HG02840 (cell line): Measurements from ENCODE around the gene GPR83.
"Not testable (repeated sequence)": the region's sequence is repeated elsewhere in the genome, so short reads cannot be mapped to it uniquely, and the experiment has no call there.

Source experiments
- ATAC-seq: cut with Tn5 transposase; IDR thresholded peaks from one replicate; pipeline ENCODE4 v1.9.1; 2021; ENCODE audit warnings: mild to moderate bottlenecking, moderate library complexity, moderate number of reproducible peaks; ENCODE audit not compliant: unreplicated experiment, low FRiP score

GPR83 gene

DNA sequence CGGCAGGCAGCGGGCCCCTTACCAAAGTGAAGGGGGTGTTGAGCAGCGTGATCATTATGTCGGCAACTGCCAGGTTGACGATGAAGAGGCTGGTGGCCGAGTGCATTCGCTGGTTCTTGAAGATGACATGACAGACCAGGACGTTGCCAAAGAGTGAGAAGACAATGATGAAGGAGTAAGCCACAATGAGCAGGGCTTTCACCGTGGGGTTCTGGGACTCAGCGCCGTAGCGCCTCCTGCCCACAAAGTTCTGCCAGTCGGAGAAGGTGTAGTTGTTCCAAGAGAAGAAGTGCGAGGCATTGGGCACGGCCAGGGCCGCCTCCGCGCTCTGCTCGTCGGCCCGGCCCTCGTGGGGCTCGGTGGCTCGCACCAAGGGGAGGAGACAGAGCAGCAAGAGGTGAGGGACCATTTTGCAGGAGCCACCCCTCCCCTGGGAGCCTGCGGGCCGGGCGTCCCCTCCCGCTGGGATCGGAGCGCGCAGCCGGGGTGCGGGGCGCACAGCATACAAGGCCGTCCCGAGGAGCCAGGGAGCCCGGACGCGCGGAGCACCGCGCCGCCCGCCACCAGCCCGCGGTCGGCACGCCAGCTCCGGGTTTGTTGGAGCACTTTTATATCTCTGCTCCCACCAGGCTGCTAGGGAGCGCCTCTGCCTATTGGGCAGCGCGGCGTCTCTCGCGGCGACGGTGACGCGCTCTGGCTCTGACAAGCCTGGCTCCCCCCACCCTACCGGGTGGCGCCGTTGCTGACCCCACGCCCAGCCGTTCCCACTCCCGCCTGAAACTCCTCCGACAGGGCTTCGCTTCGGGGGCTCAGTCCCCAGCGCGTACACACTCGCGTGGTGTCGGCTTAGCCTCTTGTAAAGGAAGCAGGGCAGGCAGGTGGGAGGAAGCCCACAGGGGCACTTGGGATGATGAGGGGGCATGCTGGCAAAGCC lies at the start of gene GPR83:
Gene GPR83, minus strand, starts transcription at position 581 of the 934 bp plus-strand sequence. Its CDS starts 172 bp downstream, at position 409.
- ATAC-seq: no peak

DNA sequence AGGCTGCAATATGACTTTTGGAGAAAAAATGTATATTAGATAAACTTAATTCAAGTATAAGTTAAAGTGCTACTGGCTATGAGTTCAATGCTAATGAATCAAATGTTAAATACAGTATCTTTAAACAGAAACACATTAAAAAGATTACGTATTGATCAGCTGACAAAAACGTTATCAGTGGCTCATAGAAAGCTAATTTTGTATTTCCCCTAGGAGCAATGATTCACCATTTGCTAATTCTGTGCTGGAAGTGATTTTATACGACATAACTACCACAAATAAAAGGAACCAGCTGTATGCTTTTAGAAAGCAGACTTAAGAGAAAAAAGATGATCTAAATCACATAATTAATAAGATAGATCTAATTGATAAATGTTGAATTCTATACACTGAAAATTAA lies 48.8 kb upstream of the GPR83 start:
- no peak for ATAC-seq

DNA sequence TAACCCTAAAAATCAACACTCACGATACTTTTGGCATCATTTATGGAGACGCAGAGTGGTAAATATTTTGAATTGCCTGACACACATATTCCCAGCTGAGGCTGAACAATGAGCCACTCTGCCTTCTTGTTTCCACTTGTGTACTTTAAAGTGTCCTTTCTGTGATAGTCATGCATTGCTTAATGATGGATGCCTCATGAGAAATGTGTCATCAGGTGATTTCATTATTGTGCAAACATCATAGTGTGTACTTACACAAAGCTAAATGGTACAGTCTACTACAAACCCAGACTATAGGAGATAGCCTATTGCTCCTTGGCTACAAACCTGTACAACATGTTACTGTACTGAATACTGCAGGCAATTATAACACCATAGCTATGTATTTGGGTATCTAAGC lies 48.2 kb upstream of the GPR83 start:
- ATAC-seq: no peak

DNA sequence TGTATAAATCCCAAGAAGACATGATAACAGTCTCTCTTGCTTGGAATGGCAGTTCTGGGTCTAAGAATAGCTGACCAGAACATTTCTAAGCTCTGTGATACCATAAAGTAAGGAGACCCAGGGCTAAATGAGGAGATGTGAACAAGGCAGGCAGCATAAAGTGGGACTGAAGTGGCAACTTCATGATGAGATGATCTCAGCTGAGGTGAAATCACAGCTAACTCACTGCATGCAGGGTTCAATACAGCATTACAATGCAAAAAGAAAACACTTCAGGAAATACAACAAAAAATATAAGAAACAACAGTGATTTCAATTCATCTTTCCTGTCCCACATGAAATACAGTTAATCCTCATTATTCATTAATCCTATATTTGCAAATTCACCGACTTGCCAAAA lies 47.8 kb upstream of the GPR83 start:
- ATAC-seq: no peak

DNA sequence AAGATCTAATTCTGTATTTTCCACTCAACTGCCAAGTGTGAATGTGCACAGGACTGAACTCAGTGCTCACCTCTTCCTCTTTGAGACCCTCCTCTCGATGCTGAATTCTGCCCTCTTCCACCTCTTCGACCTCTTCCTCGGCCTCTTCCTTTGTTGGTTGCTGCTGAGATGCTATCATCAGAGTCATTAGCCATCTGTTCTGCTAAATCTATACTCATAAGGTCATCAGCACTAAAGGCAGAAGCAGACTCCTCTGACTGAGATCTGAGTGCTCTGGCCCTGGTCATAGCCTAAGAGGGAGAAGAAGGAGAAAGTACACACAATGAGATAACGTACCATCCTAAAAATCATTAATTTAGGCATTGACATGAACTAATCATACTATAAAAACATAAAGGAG lies 45.9 kb upstream of the GPR83 start:
- ATAC-seq: no peak

DNA sequence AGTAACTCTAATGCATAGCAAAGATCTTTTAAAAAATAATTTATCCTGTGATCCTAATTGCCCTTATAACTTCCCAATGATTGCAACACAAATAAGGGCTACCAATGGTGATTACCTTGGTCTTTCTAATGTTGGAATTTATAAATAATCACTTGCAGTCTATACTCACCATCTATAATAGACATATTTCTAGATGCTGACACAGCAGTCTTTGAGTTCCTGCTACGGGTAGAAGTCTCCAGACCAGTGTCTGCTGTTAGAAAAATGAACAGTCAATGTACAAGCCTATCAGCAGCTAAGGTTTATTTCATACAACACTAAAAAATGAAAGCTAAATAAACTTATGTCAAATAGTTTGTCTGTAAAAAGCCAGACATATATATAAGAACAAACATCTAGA lies 44.4 kb upstream of the GPR83 start:
- no peak for ATAC-seq

DNA sequence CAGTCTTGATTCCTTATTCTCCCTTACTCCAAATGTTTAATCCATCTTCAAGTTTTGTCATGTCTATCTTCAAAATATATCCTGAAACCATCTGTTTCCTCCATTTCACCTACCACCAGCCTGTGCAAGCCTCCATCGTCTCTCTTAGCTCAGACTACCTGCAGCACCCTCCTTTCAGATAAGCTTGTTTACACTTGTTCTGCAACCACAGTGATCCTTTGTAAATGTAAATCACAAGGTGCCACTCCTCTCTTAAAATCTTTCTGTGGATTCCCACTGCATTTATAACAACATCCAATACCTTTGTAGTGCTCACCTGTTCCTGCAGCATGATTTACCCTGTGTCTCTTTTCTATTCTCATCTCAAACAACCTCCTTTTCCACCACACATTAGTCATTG lies 31.8 kb upstream of the GPR83 start:
- no peak for ATAC-seq

DNA sequence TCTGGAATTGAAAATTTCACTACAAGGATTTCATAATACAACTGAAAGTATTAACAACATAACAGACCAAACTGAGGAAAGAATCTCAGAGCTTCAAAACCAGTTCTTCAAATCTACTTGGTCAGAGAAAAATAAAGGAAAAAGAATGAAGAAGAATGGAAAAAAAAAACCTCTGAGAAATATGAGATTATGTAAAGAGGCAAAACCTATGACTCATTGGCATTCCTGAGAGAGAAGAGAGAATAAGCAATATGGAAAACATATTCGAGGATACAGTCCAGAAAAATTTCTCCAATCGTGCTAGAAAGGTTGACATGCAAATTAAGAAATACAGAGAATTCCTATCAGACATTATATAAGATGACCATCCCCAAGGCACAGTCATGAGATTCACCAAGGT lies 23.4 kb upstream of the GPR83 start:
- ATAC-seq: no peak

DNA sequence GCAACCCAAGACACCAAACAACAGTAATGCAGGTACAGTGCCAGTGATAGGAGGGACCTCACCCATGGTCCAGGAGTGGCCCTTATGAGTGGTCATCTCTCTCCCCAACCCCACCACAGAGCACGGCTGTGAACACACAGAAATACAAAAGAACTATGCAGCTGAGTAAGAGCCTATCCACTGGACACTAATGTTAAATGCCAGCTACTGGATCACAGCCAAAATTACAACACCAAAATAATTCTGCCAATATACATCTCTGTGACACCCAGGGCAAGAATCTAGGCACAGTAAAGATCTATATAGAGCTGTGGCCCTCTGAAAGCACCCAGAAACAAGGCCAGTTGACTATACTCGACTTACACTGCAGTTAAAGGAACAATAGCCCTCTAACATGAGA lies 22.8 kb upstream of the GPR83 start:
- ATAC-seq: no peak

DNA sequence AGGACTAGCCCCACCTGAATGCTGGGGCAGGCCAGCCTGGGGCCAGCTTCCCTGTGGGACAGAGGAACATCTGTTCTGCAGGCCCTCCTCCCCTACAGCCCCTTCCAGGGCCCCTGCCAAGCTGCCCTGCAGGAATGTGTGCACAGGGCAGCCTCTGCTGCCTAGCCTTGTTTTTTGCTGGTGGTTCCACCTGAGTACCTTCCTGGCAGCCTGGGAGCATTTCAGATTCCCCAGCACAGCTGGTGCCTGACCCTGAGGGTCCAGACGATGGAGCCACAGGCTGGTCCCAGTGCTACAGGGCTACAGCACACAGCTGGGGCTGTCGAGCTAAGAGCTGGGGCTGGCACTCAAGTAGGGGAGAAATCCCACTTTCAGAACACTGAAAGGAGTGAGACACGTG lies 22.3 kb upstream of the GPR83 start:
- no peak for ATAC-seq

DNA sequence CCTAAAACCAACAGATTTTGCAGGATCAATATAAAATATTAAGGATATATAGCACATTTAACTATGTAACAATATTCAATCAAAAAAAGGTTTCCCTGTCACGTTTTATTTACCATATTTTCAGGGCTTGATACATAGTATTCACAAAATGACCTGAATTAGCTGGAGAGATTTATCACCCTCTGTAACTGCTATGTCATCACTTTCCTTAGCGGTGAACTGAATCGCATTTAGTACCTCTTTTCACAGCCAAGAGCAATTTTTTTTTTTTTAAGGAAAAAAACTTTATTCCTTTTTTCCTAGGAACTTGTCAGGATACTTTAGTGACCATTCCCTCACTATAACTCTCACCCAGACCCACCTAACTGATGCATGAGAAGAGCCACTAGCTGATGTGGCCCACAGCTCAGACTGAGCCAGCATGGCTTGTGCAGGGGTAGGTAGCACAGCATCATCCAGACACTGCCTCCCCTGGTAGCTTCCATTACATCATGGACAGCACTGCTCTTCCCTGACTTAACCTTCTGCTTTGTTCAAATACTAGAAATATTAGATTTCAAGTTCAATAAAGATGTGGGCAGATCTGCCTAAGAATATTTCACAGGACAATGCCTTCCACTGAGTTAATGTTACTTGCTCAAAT lies 17.0 kb upstream of the GPR83 start:
- no peak for ATAC-seq

DNA sequence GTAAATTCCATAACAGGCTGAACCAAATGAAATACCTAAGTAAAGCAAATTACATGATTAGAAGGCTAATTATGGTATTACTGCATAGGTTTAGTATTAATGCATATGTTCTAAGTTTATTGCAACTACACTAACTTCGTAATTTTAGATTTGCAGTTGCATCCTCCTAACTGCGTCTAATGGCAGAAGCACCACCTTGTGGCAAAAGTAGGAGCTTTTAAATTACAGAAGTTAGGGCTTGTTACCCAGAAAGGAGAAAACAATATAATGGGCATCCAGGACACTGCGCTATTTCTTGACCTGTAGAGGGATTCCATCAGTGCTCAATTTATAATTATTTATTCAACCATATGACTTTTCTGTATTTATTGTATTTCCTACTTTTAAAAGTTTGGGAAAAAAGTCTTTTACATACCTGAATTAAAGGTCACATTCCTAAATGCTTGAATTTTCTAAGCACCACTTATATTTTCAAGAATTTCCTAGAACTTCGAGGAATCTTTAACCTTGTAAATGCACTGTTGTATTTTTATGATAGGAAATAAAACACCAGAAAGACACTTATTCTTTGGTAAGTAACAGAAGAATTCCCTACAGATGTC lies 16.3 kb upstream of the GPR83 start:
- ATAC-seq: no peak

DNA sequence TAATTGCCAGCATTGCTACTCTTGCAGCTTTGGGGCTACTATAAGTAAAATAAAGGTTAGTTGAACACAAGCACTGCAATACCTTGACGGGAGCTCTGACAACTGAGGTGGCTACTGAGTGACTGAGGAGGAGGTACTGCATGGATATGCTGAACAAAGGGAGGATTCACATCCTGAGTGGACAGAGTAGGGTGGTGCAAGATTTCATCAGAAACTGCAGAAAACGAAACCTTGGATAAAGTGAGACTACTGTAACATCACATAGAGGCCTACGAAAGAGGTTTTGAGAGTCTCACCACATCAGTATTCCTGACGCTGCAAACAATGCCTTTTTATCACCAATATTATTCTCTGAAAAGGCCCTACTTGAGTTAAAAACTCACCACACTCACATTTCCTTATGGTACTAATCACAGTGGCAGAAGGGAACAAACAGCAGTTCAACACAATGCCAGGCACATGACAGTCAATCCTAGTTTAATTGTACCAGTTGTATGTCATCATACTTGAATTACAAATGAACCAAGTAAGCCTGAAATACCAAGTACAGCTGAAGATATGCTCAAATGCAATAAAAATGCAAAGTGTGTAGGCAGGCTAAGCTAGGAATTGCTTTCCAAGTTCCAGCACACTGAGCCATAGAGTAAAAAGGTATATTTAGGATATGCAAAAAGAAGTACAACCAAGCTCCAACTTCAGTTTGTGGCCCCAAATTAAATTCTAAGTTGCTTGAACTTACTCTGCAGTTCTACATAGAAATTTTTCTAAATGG lies 4.0 kb upstream of the GPR83 start:
- ATAC-seq: no peak

DNA sequence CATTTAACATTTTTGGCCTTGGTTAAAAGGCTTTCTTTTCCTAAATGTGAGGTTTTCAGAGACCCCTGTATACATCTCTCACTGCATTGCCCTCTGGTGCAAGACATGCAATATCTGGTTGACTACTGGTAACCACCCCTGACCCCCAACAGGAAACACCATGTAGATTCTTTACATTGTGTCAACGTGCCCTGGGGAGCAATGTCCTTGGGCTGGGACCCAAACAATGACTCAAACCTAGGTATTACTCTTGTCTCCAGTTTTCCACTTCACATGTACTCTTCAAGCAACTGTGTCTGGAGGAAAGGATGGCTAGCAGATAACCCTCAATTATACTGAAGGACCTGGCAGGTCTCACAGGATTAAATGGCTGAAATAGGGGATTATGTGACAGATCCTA lies 1.1 kb upstream of the GPR83 start:
- ATAC-seq: no peak

DNA sequence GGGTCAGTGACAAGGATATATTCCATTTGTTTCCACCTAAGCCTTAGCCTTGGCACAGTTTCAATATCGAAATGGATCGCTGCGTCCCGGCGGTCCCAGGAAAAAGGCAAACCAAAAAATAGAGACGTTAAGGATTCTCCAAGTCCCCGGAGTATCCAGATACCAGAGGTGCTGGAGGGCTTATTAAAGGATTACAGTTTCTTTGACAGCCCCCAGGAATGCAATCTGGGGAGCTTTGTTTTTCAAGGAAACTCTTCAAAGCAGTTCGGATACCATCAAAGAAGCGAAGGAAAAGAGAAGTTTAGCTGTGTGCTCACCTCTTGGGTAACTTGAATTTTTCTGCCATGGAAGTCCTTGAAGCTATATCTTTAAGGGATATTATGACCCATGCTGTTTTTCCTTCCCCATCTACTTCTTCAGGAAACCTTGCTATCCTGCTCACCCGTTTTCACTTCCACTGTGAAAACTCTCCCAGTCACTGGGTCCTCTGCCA lies 600 bp upstream of the GPR83 start:
- no peak for ATAC-seq

DNA sequence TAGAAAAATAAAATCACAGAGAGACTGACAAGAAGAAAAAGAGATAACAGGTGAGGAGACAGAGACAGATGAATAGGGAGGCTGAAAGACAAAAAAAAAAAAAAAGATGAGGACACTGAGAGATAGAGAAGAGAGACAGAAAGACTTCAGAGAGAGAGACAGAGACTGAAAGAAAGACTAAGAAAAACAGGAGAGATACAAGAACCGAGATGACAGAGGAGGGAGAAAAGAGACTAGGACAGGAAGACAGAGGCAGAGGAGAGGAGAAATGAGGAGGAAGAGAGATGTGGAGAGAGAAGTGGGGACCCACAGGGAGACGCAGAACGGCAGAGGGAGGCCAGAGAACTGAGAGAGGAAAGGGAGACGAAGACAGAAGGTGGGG lies 771 bp downstream of the GPR83 start:
- no peak for ATAC-seq

DNA sequence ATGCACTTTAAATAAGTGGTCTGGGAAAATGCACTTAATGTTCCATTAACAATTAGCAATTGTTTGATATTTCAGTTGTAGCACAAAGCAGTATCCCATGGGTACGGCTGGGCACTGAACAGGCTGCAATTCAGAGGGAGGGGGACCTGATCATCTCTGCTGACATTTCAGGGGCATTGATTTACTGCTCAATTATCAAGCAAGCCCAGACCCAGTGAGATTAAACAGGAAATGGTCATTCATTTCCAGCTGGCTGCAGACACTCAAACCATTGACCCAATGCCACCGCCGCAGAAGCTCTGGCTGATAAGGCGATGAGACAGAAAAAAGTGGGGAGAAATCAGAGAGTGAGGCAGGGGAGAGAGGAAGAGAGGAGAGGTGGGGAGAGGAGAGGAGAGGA lies 1.2 kb downstream of the GPR83 start:
- ATAC-seq: no peak

DNA sequence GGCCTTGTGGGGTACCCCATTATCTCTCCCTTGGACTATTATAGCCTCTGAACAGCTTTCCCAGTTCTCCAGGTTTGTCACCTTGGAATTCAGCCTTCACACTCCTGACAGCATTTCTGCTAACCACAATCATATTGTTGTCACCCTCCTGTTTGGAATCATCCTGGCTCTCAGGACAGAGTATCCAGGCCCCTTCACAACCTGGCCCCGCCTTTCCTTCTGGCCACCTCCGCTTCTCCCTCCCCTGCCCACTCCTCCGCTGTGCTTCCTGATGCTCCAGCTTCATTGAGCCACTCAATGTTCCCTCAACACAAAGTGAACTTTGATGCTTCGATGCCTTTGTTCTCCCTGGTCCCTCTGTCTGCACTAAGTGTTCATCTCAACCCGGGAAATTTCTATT lies 3.1 kb downstream of the GPR83 start:
- no peak for ATAC-seq

DNA sequence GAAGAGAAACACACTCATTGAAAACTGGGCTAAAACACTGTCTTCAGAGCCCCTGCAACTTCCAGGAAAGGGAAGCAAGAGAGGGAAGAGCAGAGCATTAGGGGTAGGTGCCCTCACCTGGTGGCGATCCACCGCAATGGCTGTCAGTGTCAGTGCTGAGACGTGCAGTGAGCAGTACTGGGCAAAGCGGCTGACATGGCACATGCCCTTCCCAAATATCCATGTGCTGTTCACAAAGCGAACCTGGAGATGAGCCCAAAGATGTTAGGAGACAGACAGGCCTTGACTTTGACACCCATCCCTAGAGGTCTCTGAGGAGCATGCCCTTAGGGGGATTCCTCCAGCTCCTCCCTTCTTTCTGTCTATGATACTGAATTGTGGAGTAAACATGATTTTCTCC lies 4.9 kb downstream of the GPR83 start:
- ATAC-seq: no peak

DNA sequence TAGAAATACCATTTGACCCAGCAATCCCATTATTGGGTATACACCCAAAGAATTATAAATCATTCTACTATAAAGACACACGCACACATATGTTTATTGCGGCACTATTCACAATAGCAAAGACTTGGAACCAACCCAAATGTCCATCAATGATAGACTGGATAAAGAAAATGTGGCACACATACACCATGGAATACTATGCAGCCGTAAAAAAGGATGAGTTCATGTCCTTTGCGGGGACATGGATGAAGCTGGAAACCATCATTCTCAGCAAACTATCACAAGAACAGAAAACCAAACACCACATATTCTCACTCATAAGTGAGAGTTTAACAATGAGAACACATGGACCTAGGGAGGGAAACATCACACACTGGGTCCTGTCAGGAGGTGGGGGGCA lies 9.3 kb downstream of the GPR83 start:
- ATAC-seq: not testable (repeated sequence)

DNA sequence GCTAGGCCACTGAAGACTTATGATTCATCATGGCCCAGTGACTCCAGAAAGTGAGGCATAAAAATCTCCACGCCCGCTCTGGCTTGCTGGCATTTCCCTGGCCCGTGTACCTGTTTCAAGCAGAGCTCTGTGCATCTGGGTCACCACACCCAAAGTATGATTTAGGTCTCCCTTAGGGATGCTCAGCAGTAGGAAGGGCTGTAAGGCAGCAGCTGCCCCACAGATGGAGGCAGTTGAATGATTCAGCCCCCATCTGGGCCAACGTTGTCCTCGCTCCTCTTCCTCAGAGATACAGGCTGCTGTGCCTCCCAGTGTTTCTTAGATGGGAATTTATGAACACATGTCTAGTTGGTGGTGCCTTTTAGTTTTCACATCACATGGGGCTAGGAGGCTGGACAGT lies 21.6 kb downstream of the GPR83 start:
- no peak for ATAC-seq
